Endothelial cell of umbilical vein (primary cell): ENCODE data around the gene KIAA1210. TPM values are rescaled to one million over a fixed set of nuclear protein-coding genes. Genes with fewer than 3 reads are reported as not detected.
A peak's percentile ranks its signal among the peaks of the same experiment; 100 is the strongest.
"Not testable (repeated sequence)": the region's sequence is repeated elsewhere in the genome, so short reads cannot be mapped to it uniquely, and the experiment has no call there.

ENCODE experiments used
- BruUV-seq: library from RNA; stranded (reverse); fragments of 400-500 nt; replicated peaks from 2 replicates; lab custom pipeline; 2021; lab: Mats Ljungman, UMichigan
- CTCF ChIA-PET: fragments of 300-600, 350-600 bp; sonication (Branson Sonifier 250); formaldehyde crosslinking; loops from one replicate; lab custom pipeline; 2021; ENCODE audit warnings: antibody characterized with exemption, inconsistent platforms; lab: Charles Lee
- POLR2A ChIA-PET: fragments of 300-600, 350-600 bp; sonication (Branson Sonifier 250); formaldehyde crosslinking; loops from one replicate; lab custom pipeline; 2021; ENCODE audit warnings: antibody characterized with exemption, inconsistent platforms; lab: Charles Lee
- DNase-seq: peaks from one replicate; pipeline ENCODE4 v3.0.0-alpha.2; 2011; ENCODE audit warnings: low read depth, low spot score
- FAIRE-seq: peaks from 2 replicates; lab custom pipeline; 2011; peaks lifted over from hg19 to GRCh38; lab: Jason Lieb, UNC
- H2AFZ ChIP-seq: 2 replicates; pipeline ENCODE4 v1.6.0; 2012; ENCODE audit warnings: low read depth, low read length, control low read depth, inconsistent platforms
- H3K27ac ChIP-seq: 2 replicates; pipeline ENCODE4 v1.5.1; 2011; ENCODE audit warnings: low read depth, mild to moderate bottlenecking, control low read depth, low read length, moderate library complexity; ENCODE audit not compliant: insufficient read depth
- H3K27me3 ChIP-seq, 2 experiments: 2 replicates each; pipeline versions ENCODE4 v1.6.0 to v1.6.1; 2011; ENCODE audit warnings: low read length in 2 of 2, mixed read lengths in 1 of 2; ENCODE audit not compliant: control insufficient read depth in 2 of 2, insufficient read depth in 2 of 2
- H3K36me3 ChIP-seq, 2 experiments: 2 replicates in 1 of 2; 3 replicates in 1 of 2; pipeline ENCODE4 v1.5.1; 2011; ENCODE audit warnings: low read length in 2 of 2, mild to moderate bottlenecking in 1 of 2, moderate library complexity in 1 of 2; ENCODE audit not compliant: control insufficient read depth in 2 of 2, insufficient read depth in 2 of 2; ENCODE audit errors: extremely low read depth in 1 of 2
- H3K4me1 ChIP-seq: 3 replicates; pipeline ENCODE4 v1.5.1; 2011; ENCODE audit warnings: mild to moderate bottlenecking, low read length; ENCODE audit not compliant: control insufficient read depth, insufficient read depth; ENCODE audit errors: extremely low read depth
- H3K4me2 ChIP-seq: 2 replicates; pipeline ENCODE4 v1.6.1; 2011; ENCODE audit warnings: low read length, control low read depth, mixed read lengths; ENCODE audit not compliant: insufficient read depth
- H3K4me3 ChIP-seq, 3 experiments: fragments of 200-600 bp in 1 of 3; sonication (generic), shearing (Covaris generic) in 1 of 3; replicated peaks in 1 of 3; 2 replicates each; pipeline ENCODE4 v1.5.1; 2011 to 2016; ENCODE audit warnings: control low read depth in 3 of 3, low read length in 3 of 3, mild to moderate bottlenecking in 2 of 3, inconsistent platforms in 1 of 3, low read depth in 1 of 3, moderate library complexity in 1 of 3; ENCODE audit not compliant: insufficient read depth in 1 of 3
- H3K79me2 ChIP-seq: 2 replicates; pipeline ENCODE4 v1.6.0; 2012; ENCODE audit warnings: low read length, inconsistent platforms; ENCODE audit not compliant: control insufficient read depth, insufficient read depth
- H3K9ac ChIP-seq: replicated peaks from 2 replicates; pipeline ENCODE3; 2011; ENCODE audit warnings: low read length, control low read depth; ENCODE audit not compliant: insufficient read depth; ENCODE audit errors: extremely low read depth
- H3K9me1 ChIP-seq: replicated peaks from 3 replicates; pipeline ENCODE4 v1.6.0; 2011; ENCODE audit warnings: mild to moderate bottlenecking, low read length; ENCODE audit not compliant: control insufficient read depth, insufficient read depth; ENCODE audit errors: extremely low read depth
- H3K9me3 ChIP-seq: replicated peaks from 2 replicates; pipeline ENCODE4 v1.5.1; 2012; ENCODE audit warnings: low read length, inconsistent platforms; ENCODE audit not compliant: control insufficient read depth, insufficient read depth
- H4K20me1 ChIP-seq: replicated peaks from 2 replicates; pipeline ENCODE3; 2011; ENCODE audit warnings: mild to moderate bottlenecking, low read length; ENCODE audit not compliant: control insufficient read depth, insufficient read depth; ENCODE audit errors: extremely low read depth
- EZH2 ChIP-seq: IDR thresholded peaks from 2 replicates; pipeline ENCODE4 v1.6.1; 2012; ENCODE audit warnings: borderline replicate concordance, low read depth, mild to moderate bottlenecking, moderate library complexity, low read length, inconsistent platforms; ENCODE audit not compliant: severe bottlenecking
- FOS ChIP-seq: IDR thresholded peaks from 2 replicates; pipeline ENCODE4 v1.6.1; 2011; ENCODE audit warnings: mild to moderate bottlenecking, low read length, moderate library complexity, borderline replicate concordance; ENCODE audit not compliant: insufficient read depth
- JUN ChIP-seq: IDR thresholded peaks from 2 replicates; pipeline ENCODE4 v1.6.1; 2011; ENCODE audit warnings: borderline replicate concordance, low read depth; ENCODE audit not compliant: insufficient read length, insufficient read depth
- MAX ChIP-seq: IDR thresholded peaks from 2 replicates; pipeline ENCODE4 v1.6.1; 2011; ENCODE audit not compliant: insufficient read depth, insufficient read length
- MYC ChIP-seq: IDR thresholded peaks from one replicate; pipeline ENCODE4 v1.6.1; 2011; ENCODE audit warnings: mild to moderate bottlenecking, low read depth, low read length
- POLR2A ChIP-seq: IDR thresholded peaks from 2 replicates; pipeline ENCODE4 v1.6.1; 2012; ENCODE audit warnings: low read depth, mild to moderate bottlenecking, control low read depth, low read length
- POLR2AphosphoS5 ChIP-seq: IDR thresholded peaks from 2 replicates; pipeline ENCODE4 v1.6.1; 2012; ENCODE audit warnings: low read depth, mild to moderate bottlenecking, control low read depth, low read length, moderate library complexity; ENCODE audit not compliant: insufficient read depth
- dilution Hi-C: fragments of 300-500 bp; cut with MboI; formaldehyde crosslinking; loops from one replicate; pipeline ENCODE4 v1.15.0; 2019; ENCODE audit warnings: low sequenced_read_pairs; ENCODE audit not compliant: extremely low pct_ligation_motif_present
- intact Hi-C: fragments of 100-400 bp; cut with micrococcal nuclease; formaldehyde crosslinking; loops from one replicate; pipeline ENCODE4 v1.10.0; 2022
- polyA plus RNA-seq, 4 experiments: library from polyadenylated mRNA; depleted of rRNA in 3 of 4; stranded (reverse) in 3 of 4; unstranded in 1 of 4; fragments of >200 nt; gene quantifications; 2 replicates each; pipeline versions ENCODE4 v1.2.1 to v1.2.3, GENCODE V29; 2011 to 2012; ENCODE audit warnings: missing spikeins in 1 of 4
- total RNA-seq: library from RNA; stranded (reverse); gene quantifications from 2 replicates; pipeline ENCODE4 v1.2.3, GENCODE V29; 2021
- TF ChIP-seq, protein P1 (sequence below), 2 donors: IDR thresholded peaks; 1 replicate in 1 of 2; 2 replicates in 1 of 2; pipeline ENCODE4 v1.5.1; 2011; ENCODE audit warnings: low read length in 2 of 2, mild to moderate bottlenecking in 2 of 2, moderate library complexity in 2 of 2, control low read depth in 1 of 2, inconsistent platforms in 1 of 2, low read depth in 1 of 2; ENCODE audit not compliant: insufficient read depth in 1 of 2; ENCODE audit errors: extremely low read depth in 1 of 2

KIAA1210 gene
- total and polyA plus RNA-seq, 2 donors (not counting 3 experiments of a cell fraction or from before 2014, with no cell fraction given): not detected

GRCh38 chrX:119030990-119031389, 96.6 kb downstream of the KIAA1210 start:
- H2AFZ ChIP-seq: no peak overlapping the region
- DNase-seq: peak; percentile 39
- dilution Hi-C loops: no loop called here

GRCh38 chrX:119029656-119030055, 98.0 kb downstream of the KIAA1210 start:
- not testable (repeated sequence) for FAIRE-seq, BruUV-seq

More at GRCh38 chrX:119030990-119031389, 96.6 kb downstream of the KIAA1210 start:
- FAIRE-seq: peak; percentile 67
- CTCF ChIA-PET: no interaction called here
- no TSS peak for BruUV-seq
- intact Hi-C loops: no loop called here
- no peak for TF ChIP-seq POLR2A
- TF ChIP-seq, protein P1, sequence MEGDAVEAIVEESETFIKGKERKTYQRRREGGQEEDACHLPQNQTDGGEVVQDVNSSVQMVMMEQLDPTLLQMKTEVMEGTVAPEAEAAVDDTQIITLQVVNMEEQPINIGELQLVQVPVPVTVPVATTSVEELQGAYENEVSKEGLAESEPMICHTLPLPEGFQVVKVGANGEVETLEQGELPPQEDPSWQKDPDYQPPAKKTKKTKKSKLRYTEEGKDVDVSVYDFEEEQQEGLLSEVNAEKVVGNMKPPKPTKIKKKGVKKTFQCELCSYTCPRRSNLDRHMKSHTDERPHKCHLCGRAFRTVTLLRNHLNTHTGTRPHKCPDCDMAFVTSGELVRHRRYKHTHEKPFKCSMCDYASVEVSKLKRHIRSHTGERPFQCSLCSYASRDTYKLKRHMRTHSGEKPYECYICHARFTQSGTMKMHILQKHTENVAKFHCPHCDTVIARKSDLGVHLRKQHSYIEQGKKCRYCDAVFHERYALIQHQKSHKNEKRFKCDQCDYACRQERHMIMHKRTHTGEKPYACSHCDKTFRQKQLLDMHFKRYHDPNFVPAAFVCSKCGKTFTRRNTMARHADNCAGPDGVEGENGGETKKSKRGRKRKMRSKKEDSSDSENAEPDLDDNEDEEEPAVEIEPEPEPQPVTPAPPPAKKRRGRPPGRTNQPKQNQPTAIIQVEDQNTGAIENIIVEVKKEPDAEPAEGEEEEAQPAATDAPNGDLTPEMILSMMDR (IDR thresholded peaks at IDR 0.05; ENCODE audit: extremely low read depth in 1 of 2, insufficient read depth in 1 of 2, low read depth in 1 of 2, low read length in 2 of 2): no peak
- no peak for TF ChIP-seq MYC
- no peak for TF ChIP-seq EZH2
- no peak for TF ChIP-seq JUN
- no peak for TF ChIP-seq POLR2AphosphoS5
- TF ChIP-seq MAX: no peak
- TF ChIP-seq FOS: no peak
- Histone ChIP-seq H3K27me3 (no peaks in the 10 kb centered on the region), H3K4me1 (no peaks in the 10 kb centered on the region), H3K4me2 (peak overlapping the region; percentile 11), H4K20me1 (no peaks in the 10 kb centered on the region), H3K9me3 (no peaks in the 10 kb centered on the region), H3K9me1 (no peaks in the 10 kb centered on the region), H3K9ac (no peak overlapping the region), H3K27ac (no peak overlapping the region), H3K36me3 (no peaks in the 10 kb centered on the region), H3K79me2 (no peaks in the 10 kb centered on the region), H3K4me3 (no peak overlapping the region)
- POLR2A ChIA-PET: no interaction called here

More at GRCh38 chrX:119029656-119030055, 98.0 kb downstream of the KIAA1210 start:
- H3K9ac ChIP-seq, POLR2A ChIA-PET, H3K36me3 ChIP-seq, H3K4me1 ChIP-seq, H3K4me3 ChIP-seq, H2AFZ ChIP-seq, H3K9me3 ChIP-seq, intact Hi-C loops, H3K27me3 ChIP-seq, H3K9me1 ChIP-seq, H4K20me1 ChIP-seq, H3K4me2 ChIP-seq, H3K79me2 ChIP-seq, H3K27ac ChIP-seq, DNase-seq, dilution Hi-C loops: not testable (repeated sequence)
- CTCF ChIA-PET: interaction anchor here (1.6 kb wide), 1 partner anchor 37 kb away, joined by 6 read pairs; no protein-coding TSS in a partner anchor
